ENCODE results near the gene FAM3B.

Gene FAM3B

GRCh38 chr21:41316200-41317062 is at the start of gene FAM3B:
Gene FAM3B, plus strand, starts transcription at chr21:41316801. Its CDS starts 79 bp downstream, at chr21:41316880.
- no peaks in the 10 kb centered on the region for H3K36me3 ChIP-seq (ENCODE audit: control insufficient read depth, insufficient read depth, low read length)
- no peak within 1 kb of the TSS for H3K27ac ChIP-seq (ENCODE audit: low read depth, low read length)
- H3K9ac ChIP-seq (ENCODE audit: low read depth, low read length) = peak within 1 kb of the TSS; percentile 42
- peak within 1 kb of the TSS; percentile 80 for H3K4me3 ChIP-seq (ENCODE audit: low read depth, low read length)
- H3K4me1 ChIP-seq (ENCODE audit: control insufficient read depth, insufficient read depth, low read length) = peaks cover 4% of the 10 kb centered on the region; the same call in 1 of the 2 replicates
- peaks cover 29% of the 10 kb centered on the region for H3K27me3 ChIP-seq (ENCODE audit: control insufficient read depth, insufficient read depth, low read length)
- H3K9me3 ChIP-seq (ENCODE audit: control insufficient read depth, insufficient read depth, low read length) = no peaks in the 10 kb centered on the region

- no peak overlapping the region for H3K4me3 ChIP-seq (ENCODE audit: low read depth, low read length)
- H3K9ac ChIP-seq (ENCODE audit: low read depth, low read length) = no peak overlapping the region
- H3K4me1 ChIP-seq (ENCODE audit: control insufficient read depth, insufficient read depth, low read length) = no peaks in the 10 kb centered on the region
- no peaks in the 10 kb centered on the region for H3K27me3 ChIP-seq (ENCODE audit: control insufficient read depth, insufficient read depth, low read length)
- no peak overlapping the region for H3K27ac ChIP-seq (ENCODE audit: low read depth, low read length)
- peaks cover 8% of the 10 kb centered on the region; the same call in 1 of the 2 replicates for H3K9me3 ChIP-seq (ENCODE audit: control insufficient read depth, insufficient read depth, low read length)
- no peaks in the 10 kb centered on the region for H3K36me3 ChIP-seq (ENCODE audit: control insufficient read depth, insufficient read depth, low read length)
Observed at GRCh38 chr21:41267346-41267745, 49.3 kb upstream of the FAM3B start.

- Histone ChIP-seq H3K27me3 (ENCODE audit: control insufficient read depth, insufficient read depth, low read length) (no peaks in the 10 kb centered on the region), H3K4me3 (ENCODE audit: low read depth, low read length) (no peak overlapping the region), H3K36me3 (ENCODE audit: control insufficient read depth, insufficient read depth, low read length) (no peaks in the 10 kb centered on the region), H3K27ac (ENCODE audit: low read depth, low read length) (no peak overlapping the region), H3K9me3 (ENCODE audit: control insufficient read depth, insufficient read depth, low read length) (peaks cover 13% of the 10 kb centered on the region), H3K4me1 (ENCODE audit: control insufficient read depth, insufficient read depth, low read length) (peaks cover 4% of the 10 kb centered on the region), H3K9ac (ENCODE audit: low read depth, low read length) (no peak overlapping the region)
Observed at GRCh38 chr21:41269535-41269934, 47.1 kb upstream of the FAM3B start.

GRCh38 chr21:41277196-41277595 is 39.4 kb upstream of the FAM3B start:
- no peak overlapping the region for H3K27ac ChIP-seq (ENCODE audit: low read depth, low read length)
- H3K4me1 ChIP-seq (ENCODE audit: control insufficient read depth, insufficient read depth, low read length) = peaks cover 10% of the 10 kb centered on the region
- H3K27me3 ChIP-seq (ENCODE audit: control insufficient read depth, insufficient read depth, low read length) = no peaks in the 10 kb centered on the region
- no peak overlapping the region for H3K4me3 ChIP-seq (ENCODE audit: low read depth, low read length)
- H3K36me3 ChIP-seq (ENCODE audit: control insufficient read depth, insufficient read depth, low read length) = no peaks in the 10 kb centered on the region
- peaks cover 6% of the 10 kb centered on the region for H3K9me3 ChIP-seq (ENCODE audit: control insufficient read depth, insufficient read depth, low read length)
- H3K9ac ChIP-seq (ENCODE audit: low read depth, low read length) = no peak overlapping the region

- Histone ChIP-seq H3K36me3 (ENCODE audit: control insufficient read depth, insufficient read depth, low read length) (no peaks in the 10 kb centered on the region), H3K9ac (ENCODE audit: low read depth, low read length) (no peak overlapping the region), H3K9me3 (ENCODE audit: control insufficient read depth, insufficient read depth, low read length) (no peaks in the 10 kb centered on the region), H3K27ac (ENCODE audit: low read depth, low read length) (no peak overlapping the region), H3K4me1 (ENCODE audit: control insufficient read depth, insufficient read depth, low read length) (peaks cover 15% of the 10 kb centered on the region), H3K4me3 (ENCODE audit: low read depth, low read length) (no peak overlapping the region), H3K27me3 (ENCODE audit: control insufficient read depth, insufficient read depth, low read length) (no peaks in the 10 kb centered on the region)
Observed at GRCh38 chr21:41277846-41278245, 38.8 kb upstream of the FAM3B start.

- no peak overlapping the region for H3K4me3 ChIP-seq (ENCODE audit: low read depth, low read length)
- H3K36me3 ChIP-seq (ENCODE audit: control insufficient read depth, insufficient read depth, low read length) = no peaks in the 10 kb centered on the region
- H3K4me1 ChIP-seq (ENCODE audit: control insufficient read depth, insufficient read depth, low read length) = peaks cover 14% of the 10 kb centered on the region; the same call in 1 of the 2 replicates
- no peaks in the 10 kb centered on the region for H3K27me3 ChIP-seq (ENCODE audit: control insufficient read depth, insufficient read depth, low read length)
- no peak overlapping the region for H3K9ac ChIP-seq (ENCODE audit: low read depth, low read length)
- H3K27ac ChIP-seq (ENCODE audit: low read depth, low read length) = no peak overlapping the region
- H3K9me3 ChIP-seq (ENCODE audit: control insufficient read depth, insufficient read depth, low read length) = no peaks in the 10 kb centered on the region
Observed at GRCh38 chr21:41280115-41280919, 36.3 kb upstream of the FAM3B start.

- Histone ChIP-seq H3K27me3 (ENCODE audit: control insufficient read depth, insufficient read depth, low read length) (no peaks in the 10 kb centered on the region), H3K9me3 (ENCODE audit: control insufficient read depth, insufficient read depth, low read length) (no peaks in the 10 kb centered on the region), H3K27ac (ENCODE audit: low read depth, low read length) (no peak overlapping the region), H3K9ac (ENCODE audit: low read depth, low read length) (no peak overlapping the region), H3K4me1 (ENCODE audit: control insufficient read depth, insufficient read depth, low read length) (peaks cover 14% of the 10 kb centered on the region; the same call in 1 of the 2 replicates), H3K4me3 (ENCODE audit: low read depth, low read length) (no peak overlapping the region), H3K36me3 (ENCODE audit: control insufficient read depth, insufficient read depth, low read length) (no peaks in the 10 kb centered on the region)
Observed at GRCh38 chr21:41282412-41282811, 34.2 kb upstream of the FAM3B start.

- Histone ChIP-seq H3K9me3 (ENCODE audit: control insufficient read depth, insufficient read depth, low read length) (no peaks in the 10 kb centered on the region), H3K4me1 (ENCODE audit: control insufficient read depth, insufficient read depth, low read length) (peaks cover 8% of the 10 kb centered on the region; the same call in 1 of the 2 replicates), H3K27ac (ENCODE audit: low read depth, low read length) (no peak overlapping the region), H3K9ac (ENCODE audit: low read depth, low read length) (no peak overlapping the region), H3K27me3 (ENCODE audit: control insufficient read depth, insufficient read depth, low read length) (no peaks in the 10 kb centered on the region), H3K36me3 (ENCODE audit: control insufficient read depth, insufficient read depth, low read length) (no peaks in the 10 kb centered on the region), H3K4me3 (ENCODE audit: low read depth, low read length) (no peak overlapping the region)
Observed at GRCh38 chr21:41283211-41283818, 33.3 kb upstream of the FAM3B start.

GRCh38 chr21:41289431-41289830 is 27.2 kb upstream of the FAM3B start:
- Histone ChIP-seq H3K27ac (ENCODE audit: low read depth, low read length) (no peak overlapping the region), H3K9ac (ENCODE audit: low read depth, low read length) (no peak overlapping the region), H3K4me1 (ENCODE audit: control insufficient read depth, insufficient read depth, low read length) (no peaks in the 10 kb centered on the region), H3K4me3 (ENCODE audit: low read depth, low read length) (no peak overlapping the region), H3K9me3 (ENCODE audit: control insufficient read depth, insufficient read depth, low read length) (peaks cover 15% of the 10 kb centered on the region), H3K27me3 (ENCODE audit: control insufficient read depth, insufficient read depth, low read length) (no peaks in the 10 kb centered on the region), H3K36me3 (ENCODE audit: control insufficient read depth, insufficient read depth, low read length) (no peaks in the 10 kb centered on the region)

GRCh38 chr21:41290106-41290799 is 26.3 kb upstream of the FAM3B start:
- Histone ChIP-seq H3K27me3 (ENCODE audit: control insufficient read depth, insufficient read depth, low read length) (no peaks in the 10 kb centered on the region), H3K4me3 (ENCODE audit: low read depth, low read length) (no peak overlapping the region), H3K27ac (ENCODE audit: low read depth, low read length) (no peak overlapping the region), H3K4me1 (ENCODE audit: control insufficient read depth, insufficient read depth, low read length) (no peaks in the 10 kb centered on the region), H3K9me3 (ENCODE audit: control insufficient read depth, insufficient read depth, low read length) (peaks cover 15% of the 10 kb centered on the region), H3K36me3 (ENCODE audit: control insufficient read depth, insufficient read depth, low read length) (no peaks in the 10 kb centered on the region), H3K9ac (ENCODE audit: low read depth, low read length) (no peak overlapping the region)
